WTC11 (cell line): ENCODE data around the gene PAK1IP1. TPM values are rescaled to one million over a fixed set of nuclear protein-coding genes. Genes with fewer than 3 reads are reported as not detected.
"Not testable (repeated sequence)": the region's sequence is repeated elsewhere in the genome, so short reads cannot be mapped to it uniquely, and the experiment has no call there.

Source experiments
- ATAC-seq: fragments of 200-7000 bp; cut with Tn5 transposase; 2 replicates; pipeline ENCODE4 v1.10.0; 2021; ENCODE audit warnings: mild to moderate bottlenecking, moderate library complexity
- CTCF ChIA-PET: fragments of 300-600 bp; sonication (Branson Sonifier 250); formaldehyde crosslinking; loops from one replicate; lab custom pipeline; 2021; ENCODE audit warnings: antibody characterized with exemption; lab: Charles Lee
- POLR2A ChIA-PET: fragments of 350-600 bp; sonication (Branson Sonifier 250); formaldehyde crosslinking; loops from one replicate; lab custom pipeline; 2021; ENCODE audit warnings: antibody characterized with exemption; lab: Charles Lee
- DNase-seq: peaks from one replicate; pipeline ENCODE4 v3.0.0; 2021; ENCODE audit warnings: low spot score
- H3K27ac Mint-ChIP-seq: 2 replicates; pipeline ENCODE4 v1.8.0; 2021; ENCODE audit warnings: mixed read lengths
- H3K27me3 Mint-ChIP-seq: 2 replicates; pipeline ENCODE4 v1.8.0; 2021; ENCODE audit warnings: low read depth, mild to moderate bottlenecking, moderate library complexity, mixed read lengths
- H3K36me3 Mint-ChIP-seq: 2 replicates; pipeline ENCODE4 v1.8.0; 2021; ENCODE audit warnings: mixed read lengths
- H3K4me1 Mint-ChIP-seq: 2 replicates; pipeline ENCODE4 v1.8.0; 2022; ENCODE audit warnings: mixed read lengths
- H3K4me3 Mint-ChIP-seq: 2 replicates; pipeline ENCODE4 v1.8.0; 2021; ENCODE audit warnings: mild to moderate bottlenecking, moderate library complexity, mixed read lengths
- H3K9me3 Mint-ChIP-seq: 2 replicates; pipeline ENCODE4 v1.8.0; 2021; ENCODE audit warnings: mixed read lengths
- ATF6 ChIP-seq: sonication (generic); formaldehyde crosslinking; IDR thresholded peaks from 2 replicates; pipeline ENCODE4 v1.8.1; 2023; ENCODE audit warnings: mild to moderate bottlenecking, missing genetic modification reagents
- CTCF ChIP-seq: fragments of 200-600 bp; IDR thresholded peaks from 2 replicates; pipeline ENCODE4 v1.8.0; 2022; ENCODE audit warnings: antibody characterized with exemption
- EMX1 ChIP-seq: fragments of 250-450 bp; sonication (Bioruptor Pico); IDR thresholded peaks from 2 replicates; pipeline ENCODE4 v1.8.0; 2021; ENCODE audit warnings: mild to moderate bottlenecking
- ESRRA ChIP-seq: sonication (generic); formaldehyde crosslinking; IDR thresholded peaks from 2 replicates; pipeline ENCODE4 v1.8.1; 2022; ENCODE audit warnings: mild to moderate bottlenecking, missing genetic modification reagents, borderline replicate concordance
- FOXK1 ChIP-seq: sonication (generic); formaldehyde crosslinking; IDR thresholded peaks from 2 replicates; pipeline ENCODE4 v1.8.0; 2022; ENCODE audit warnings: mild to moderate bottlenecking, moderate library complexity, missing genetic modification reagents
- GABPB1 ChIP-seq: sonication (generic); formaldehyde crosslinking; IDR thresholded peaks from 2 replicates; pipeline ENCODE4 v1.8.1; 2023; ENCODE audit warnings: mild to moderate bottlenecking, missing genetic modification reagents
- MXD4 ChIP-seq: fragments of 250-450 bp; sonication (Bioruptor Pico); IDR thresholded peaks from 2 replicates; pipeline ENCODE4 v1.8.0; 2021; ENCODE audit warnings: mild to moderate bottlenecking, moderate library complexity, borderline replicate concordance
- NFYB ChIP-seq: sonication (generic); formaldehyde crosslinking; conservative IDR thresholded peaks from 2 replicates; pipeline ENCODE4 v1.8.0; 2022; ENCODE audit warnings: low read depth, missing genetic modification reagents
- NR2C2 ChIP-seq: sonication (generic); formaldehyde crosslinking; IDR thresholded peaks from 2 replicates; pipeline ENCODE4 v1.8.0; 2022; ENCODE audit warnings: mild to moderate bottlenecking, missing genetic modification reagents
- RELA ChIP-seq: sonication (generic); formaldehyde crosslinking; IDR thresholded peaks from 2 replicates; pipeline ENCODE4 v1.8.1; 2022; ENCODE audit warnings: missing genetic modification reagents, mild to moderate bottlenecking, borderline replicate concordance
- SMAD3 ChIP-seq: sonication (generic); formaldehyde crosslinking; IDR thresholded peaks from 2 replicates; pipeline ENCODE4 v1.8.0; 2022; ENCODE audit warnings: missing genetic modification reagents, mild to moderate bottlenecking, borderline replicate concordance
- ZNF121 ChIP-seq: sonication (generic); formaldehyde crosslinking; IDR thresholded peaks from 2 replicates; pipeline ENCODE4 v1.8.0; 2023; ENCODE audit warnings: missing genetic modification reagents
- ZNF396 ChIP-seq: fragments of 250-450 bp; sonication (Bioruptor Pico); IDR thresholded peaks from 2 replicates; pipeline ENCODE4 v1.8.0; 2021; ENCODE audit warnings: mild to moderate bottlenecking, moderate library complexity, borderline replicate concordance
- total RNA-seq: library from RNA; stranded (reverse); gene quantifications from 3 replicates; pipeline ENCODE4 v1.2.3, GENCODE V29; 2021
- TF ChIP-seq, protein P1 (sequence below): sonication (generic); formaldehyde crosslinking; IDR thresholded peaks from 2 replicates; pipeline ENCODE4 v1.8.1; 2022; ENCODE audit warnings: low read depth, mild to moderate bottlenecking, moderate library complexity, missing genetic modification reagents, borderline replicate concordance
- TF ChIP-seq, protein P2 (sequence below): sonication (generic); formaldehyde crosslinking; IDR thresholded peaks from 2 replicates; pipeline ENCODE4 v1.8.0; 2022; ENCODE audit warnings: mild to moderate bottlenecking, missing genetic modification reagents
- TF ChIP-seq, protein P3 (sequence below): sonication (generic); formaldehyde crosslinking; IDR thresholded peaks from 2 replicates; pipeline ENCODE4 v1.8.0; 2022; ENCODE audit warnings: mild to moderate bottlenecking, missing genetic modification reagents

Gene PAK1IP1
- total RNA-seq, 1 experiment from 2014 or later: 30.4 TPM

DNA sequence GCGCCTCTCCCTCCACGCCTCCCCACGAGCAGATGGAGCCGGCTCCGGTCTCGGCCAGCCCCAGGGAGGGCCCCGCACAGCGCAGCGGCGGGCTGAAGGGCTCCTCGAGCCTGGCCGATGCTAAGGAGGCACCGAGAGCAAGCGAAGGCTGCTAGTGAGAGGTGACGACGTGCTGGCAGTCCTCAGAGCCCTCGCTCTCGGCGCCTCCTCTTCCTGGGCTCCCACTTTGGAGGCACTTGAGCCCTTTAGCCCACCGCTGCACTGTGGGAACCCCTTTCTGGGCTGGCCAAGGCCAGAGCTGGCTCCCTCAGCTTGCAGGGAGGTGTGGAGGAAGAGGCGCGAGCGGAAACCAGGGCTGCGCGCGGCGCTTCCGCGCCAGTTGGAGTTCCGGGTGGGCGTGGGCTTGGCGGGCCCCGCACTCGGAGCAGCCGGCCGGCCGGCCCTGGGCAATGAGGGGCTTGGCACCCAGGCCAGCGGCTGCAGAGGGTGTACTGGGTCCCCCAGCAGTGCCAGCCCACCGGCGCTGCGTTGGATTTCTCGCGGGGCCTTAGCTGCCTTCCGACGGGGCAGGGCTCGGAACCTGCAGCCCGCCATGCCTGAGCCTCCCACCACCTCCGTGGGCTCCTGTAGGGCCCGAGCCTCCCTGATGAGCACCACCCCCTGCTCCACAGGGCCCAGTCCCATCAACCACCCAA, 25.6 kb downstream of the PAK1IP1 start:
- no peak overlapping the region for H3K4me3 Mint-ChIP-seq
- TF ChIP-seq ATF6 (CRISPR knock-in tag): no peak
- TF ChIP-seq ZNF396: no peak
- TF ChIP-seq, protein P1, sequence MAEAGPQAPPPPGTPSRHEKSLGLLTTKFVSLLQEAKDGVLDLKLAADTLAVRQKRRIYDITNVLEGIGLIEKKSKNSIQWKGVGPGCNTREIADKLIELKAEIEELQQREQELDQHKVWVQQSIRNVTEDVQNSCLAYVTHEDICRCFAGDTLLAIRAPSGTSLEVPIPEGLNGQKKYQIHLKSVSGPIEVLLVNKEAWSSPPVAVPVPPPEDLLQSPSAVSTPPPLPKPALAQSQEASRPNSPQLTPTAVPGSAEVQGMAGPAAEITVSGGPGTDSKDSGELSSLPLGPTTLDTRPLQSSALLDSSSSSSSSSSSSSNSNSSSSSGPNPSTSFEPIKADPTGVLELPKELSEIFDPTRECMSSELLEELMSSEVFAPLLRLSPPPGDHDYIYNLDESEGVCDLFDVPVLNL (CRISPR knock-in tag): no peak
- TF ChIP-seq, protein P2, sequence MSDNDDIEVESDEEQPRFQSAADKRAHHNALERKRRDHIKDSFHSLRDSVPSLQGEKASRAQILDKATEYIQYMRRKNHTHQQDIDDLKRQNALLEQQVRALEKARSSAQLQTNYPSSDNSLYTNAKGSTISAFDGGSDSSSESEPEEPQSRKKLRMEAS: no peak
- no peak for TF ChIP-seq SMAD3 (CRISPR knock-in tag)
- no peak for TF ChIP-seq FOXK1 (CRISPR knock-in tag)
- no peak overlapping the region for H3K27ac Mint-ChIP-seq
- ChIA-PET POLR2A (interaction anchor here (4.5 kb wide), 1 partner anchor 27 kb away, joined by 43 read pairs; the partner anchor contains the start of gene TMEM14B), CTCF (interaction anchor here (1.8 to 2.7 kb wide), 2 partner anchors 27 to 255 kb away, joined by 8 to 11 read pairs; partner anchors contain the start of gene TMEM14B)
- ATAC-seq (no peak), DNase-seq (no peak)
- H3K27me3 Mint-ChIP-seq: no peaks in the 10 kb centered on the region
- H3K9me3 Mint-ChIP-seq: peaks cover 30% of the 10 kb centered on the region
- peaks cover 22% of the 10 kb centered on the region for H3K36me3 Mint-ChIP-seq
- peaks cover 27% of the 10 kb centered on the region for H3K4me1 Mint-ChIP-seq

DNA sequence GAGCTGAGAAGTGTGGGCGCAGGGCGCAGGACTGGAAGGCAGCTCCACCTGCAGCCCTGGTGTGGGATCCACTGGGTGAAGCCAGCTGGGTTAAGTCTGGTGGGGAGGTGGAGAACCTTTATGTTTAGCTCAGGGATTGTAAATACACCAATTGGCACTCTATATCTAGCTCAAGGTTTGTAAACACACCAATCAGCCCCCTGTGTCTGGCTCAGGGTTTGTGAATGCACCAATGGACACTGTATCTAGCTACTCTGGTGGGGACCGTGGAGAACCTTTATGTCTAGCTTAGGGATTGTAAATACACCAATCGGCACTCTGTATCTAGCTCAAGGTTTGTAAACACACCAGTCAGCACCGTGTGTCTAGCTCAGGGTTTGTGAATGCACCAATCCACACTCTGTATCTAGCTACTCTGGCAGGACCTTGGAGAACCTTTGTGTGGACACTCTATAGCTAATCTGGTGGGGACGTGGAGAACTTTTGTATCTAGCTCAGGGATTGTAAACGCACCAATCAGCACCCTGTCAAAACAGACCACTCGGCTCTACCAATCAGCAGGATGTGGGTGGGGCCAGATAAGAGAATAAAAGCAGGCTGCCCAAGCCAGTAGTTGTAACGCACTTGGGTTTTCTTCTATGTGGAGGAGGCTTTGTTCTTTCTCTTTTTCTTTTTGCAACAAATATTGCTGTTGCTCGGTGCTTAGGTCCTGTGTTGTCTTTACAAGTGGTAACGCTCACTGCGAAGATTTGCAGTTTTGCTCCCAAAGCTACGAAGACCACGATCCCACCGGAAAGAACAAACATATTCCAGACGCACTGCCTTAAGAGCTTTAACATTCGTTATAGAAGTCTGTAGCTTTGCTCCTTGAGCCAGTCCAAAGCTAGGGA, 26.4 kb downstream of the PAK1IP1 start:
- H3K4me1 Mint-ChIP-seq: peaks cover 28% of the 10 kb centered on the region
- DNase-seq, H3K27me3 Mint-ChIP-seq, ATAC-seq: not testable (repeated sequence)
- CTCF ChIA-PET: interaction anchor here (1.0 to 2.7 kb wide), 2 partner anchors 26 to 243 kb away, joined by 3 to 11 read pairs; partner anchors contain the start of gene TMEM14B
- POLR2A ChIA-PET: interaction anchor here (4.5 kb wide), 1 partner anchor 26 kb away, joined by 43 read pairs; the partner anchor contains the start of gene TMEM14B
- peak; percentile 11; the same call in 1 of the 2 replicates for TF ChIP-seq GABPB1
- TF ChIP-seq NFYB: 0 out of 2 replicates have a peak, but pooled peaks have one; percentile 56
- H3K36me3 Mint-ChIP-seq: peaks cover 29% of the 10 kb centered on the region
- H3K27ac Mint-ChIP-seq: peak overlapping the region; percentile 99
- H3K4me3 Mint-ChIP-seq: peak overlapping the region; percentile 97
- peaks cover 30% of the 10 kb centered on the region for H3K9me3 Mint-ChIP-seq

GRCh38 chr6:10721850-10722569, 27.2 kb downstream of the PAK1IP1 start:
- DNase-seq (no peak), ATAC-seq (no peak)
- Mint-ChIP-seq H3K4me1 (peaks cover 28% of the 10 kb centered on the region), H3K9me3 (peaks cover 30% of the 10 kb centered on the region), H3K36me3 (peaks cover 33% of the 10 kb centered on the region), H3K27me3 (no peaks in the 10 kb centered on the region), H3K4me3 (peak overlapping the region; percentile 97), H3K27ac (peak overlapping the region; percentile 99)
- TF ChIP-seq ZNF121 (CRISPR knock-in tag) (0 out of 2 replicates have a peak, but pooled peaks have one; percentile 8), EMX1 (no peak)
- ChIA-PET CTCF (interaction anchor here (1.0 to 2.7 kb wide), 5 partner anchors 25 to 256 kb away, joined by 3 to 11 read pairs (median 7); partner anchors contain the start of gene TMEM14B), POLR2A (interaction anchor here (0.5 to 4.5 kb wide), 7 partner anchors 13 to 288 kb away, joined by 3 to 43 read pairs (median 3); partner anchors contain the start of genes C6orf52, PAK1IP1 and TMEM14B)

GRCh38 chr6:10722570-10722819, 27.7 kb downstream of the PAK1IP1 start:
- Mint-ChIP-seq H3K4me1 (peaks cover 28% of the 10 kb centered on the region), H3K4me3 (peak overlapping the region; percentile 97), H3K36me3 (peaks cover 35% of the 10 kb centered on the region), H3K27me3 (no peaks in the 10 kb centered on the region), H3K9me3 (peaks cover 28% of the 10 kb centered on the region), H3K27ac (peak overlapping the region; percentile 99)
- CTCF ChIA-PET: interaction anchor here (1.2 to 2.7 kb wide), 4 partner anchors 25 to 257 kb away, joined by 6 to 11 read pairs (median 7); partner anchors contain the start of gene TMEM14B
- POLR2A ChIA-PET: interaction anchor here (0.5 to 4.5 kb wide), 7 partner anchors 13 to 289 kb away, joined by 3 to 43 read pairs (median 3); partner anchors contain the start of genes C6orf52, PAK1IP1 and TMEM14B
- ATAC-seq (no peak), DNase-seq (no peak)
- TF ChIP-seq, protein P3, sequence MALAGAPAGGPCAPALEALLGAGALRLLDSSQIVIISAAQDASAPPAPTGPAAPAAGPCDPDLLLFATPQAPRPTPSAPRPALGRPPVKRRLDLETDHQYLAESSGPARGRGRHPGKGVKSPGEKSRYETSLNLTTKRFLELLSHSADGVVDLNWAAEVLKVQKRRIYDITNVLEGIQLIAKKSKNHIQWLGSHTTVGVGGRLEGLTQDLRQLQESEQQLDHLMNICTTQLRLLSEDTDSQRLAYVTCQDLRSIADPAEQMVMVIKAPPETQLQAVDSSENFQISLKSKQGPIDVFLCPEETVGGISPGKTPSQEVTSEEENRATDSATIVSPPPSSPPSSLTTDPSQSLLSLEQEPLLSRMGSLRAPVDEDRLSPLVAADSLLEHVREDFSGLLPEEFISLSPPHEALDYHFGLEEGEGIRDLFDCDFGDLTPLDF (CRISPR knock-in tag): no peak
- TF ChIP-seq ZNF396 (no peak), RELA (CRISPR knock-in tag) (no peak), ESRRA (CRISPR knock-in tag) (no peak), MXD4 (CRISPR knock-in tag) (no peak), CTCF (no peak), NR2C2 (CRISPR knock-in tag) (no peak), GABPB1 (no peak)
